ENCODE results near the gene S100A5. TPM values are rescaled to one million over a fixed set of nuclear protein-coding genes. Genes with fewer than 3 reads are reported as not detected.

Gene S100A5
- total RNA-seq, 4 donors from 2014 or later, result 0.98 TPM; not detected in 3

DNA sequence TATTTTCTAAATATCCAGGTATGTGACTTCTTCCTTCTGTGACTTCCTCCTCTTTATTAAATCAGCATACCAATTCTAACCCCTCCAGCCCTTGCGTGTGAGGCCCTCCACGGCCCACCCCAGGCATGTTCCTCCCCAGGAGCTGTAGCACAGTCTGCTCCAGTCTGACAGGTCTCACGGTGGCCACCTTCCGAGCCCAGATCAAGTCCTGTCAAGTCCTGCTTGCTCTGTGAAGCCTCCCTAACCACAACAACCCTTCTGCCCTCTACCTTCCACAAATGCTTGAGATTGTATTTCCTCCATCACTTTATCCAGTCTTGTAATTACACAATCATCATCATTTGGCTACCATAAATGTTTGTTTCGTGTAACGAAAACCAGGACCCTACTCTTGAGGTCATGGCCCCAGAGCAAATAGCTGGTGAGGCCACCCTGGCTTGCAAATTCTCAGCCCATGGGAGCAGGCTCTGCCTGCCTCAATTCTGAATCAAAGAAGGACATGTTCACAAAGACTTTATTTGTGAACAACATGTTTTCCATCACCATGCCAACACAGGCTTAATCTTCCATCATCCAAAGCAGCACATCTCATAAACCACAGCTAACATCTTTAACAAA lies 47.3 kb downstream of the S100A5 start:
- intact Hi-C loops (cut with DNase I), result no loop called here
- WGBS, result 82% methylated on average over 6 of the region's 6 CpGs
- no peaks in the 10 kb centered on the region for H3K27me3 ChIP-seq
- H3K36me3 ChIP-seq, result no peaks in the 10 kb centered on the region
- H3K9me3 ChIP-seq, result no peaks in the 10 kb centered on the region
- TF ChIP-seq POLR2A (IDR thresholded peaks at IDR 0.05; ENCODE audit: low read depth) (no peak), EP300 (IDR thresholded peaks at IDR 0.05) (no peak), POLR2AphosphoS5 (IDR thresholded peaks at IDR 0.05) (no peak)
- TF ChIP-seq, protein P1, sequence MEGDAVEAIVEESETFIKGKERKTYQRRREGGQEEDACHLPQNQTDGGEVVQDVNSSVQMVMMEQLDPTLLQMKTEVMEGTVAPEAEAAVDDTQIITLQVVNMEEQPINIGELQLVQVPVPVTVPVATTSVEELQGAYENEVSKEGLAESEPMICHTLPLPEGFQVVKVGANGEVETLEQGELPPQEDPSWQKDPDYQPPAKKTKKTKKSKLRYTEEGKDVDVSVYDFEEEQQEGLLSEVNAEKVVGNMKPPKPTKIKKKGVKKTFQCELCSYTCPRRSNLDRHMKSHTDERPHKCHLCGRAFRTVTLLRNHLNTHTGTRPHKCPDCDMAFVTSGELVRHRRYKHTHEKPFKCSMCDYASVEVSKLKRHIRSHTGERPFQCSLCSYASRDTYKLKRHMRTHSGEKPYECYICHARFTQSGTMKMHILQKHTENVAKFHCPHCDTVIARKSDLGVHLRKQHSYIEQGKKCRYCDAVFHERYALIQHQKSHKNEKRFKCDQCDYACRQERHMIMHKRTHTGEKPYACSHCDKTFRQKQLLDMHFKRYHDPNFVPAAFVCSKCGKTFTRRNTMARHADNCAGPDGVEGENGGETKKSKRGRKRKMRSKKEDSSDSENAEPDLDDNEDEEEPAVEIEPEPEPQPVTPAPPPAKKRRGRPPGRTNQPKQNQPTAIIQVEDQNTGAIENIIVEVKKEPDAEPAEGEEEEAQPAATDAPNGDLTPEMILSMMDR (IDR thresholded peaks at IDR 0.05), result no peak
- peaks cover 15 to 37% (median 30%) of the 10 kb centered on the region in 4 donors for H3K4me1 ChIP-seq
- H3K4me3 ChIP-seq, result no peak overlapping the region
- DNase-seq (ENCODE audit: extremely low spot score), result no peak
- H3K27ac ChIP-seq (replicated peaks in 1 of 4), result peak overlapping the region in 2 of 4 donors; percentile 31 to 33

DNA sequence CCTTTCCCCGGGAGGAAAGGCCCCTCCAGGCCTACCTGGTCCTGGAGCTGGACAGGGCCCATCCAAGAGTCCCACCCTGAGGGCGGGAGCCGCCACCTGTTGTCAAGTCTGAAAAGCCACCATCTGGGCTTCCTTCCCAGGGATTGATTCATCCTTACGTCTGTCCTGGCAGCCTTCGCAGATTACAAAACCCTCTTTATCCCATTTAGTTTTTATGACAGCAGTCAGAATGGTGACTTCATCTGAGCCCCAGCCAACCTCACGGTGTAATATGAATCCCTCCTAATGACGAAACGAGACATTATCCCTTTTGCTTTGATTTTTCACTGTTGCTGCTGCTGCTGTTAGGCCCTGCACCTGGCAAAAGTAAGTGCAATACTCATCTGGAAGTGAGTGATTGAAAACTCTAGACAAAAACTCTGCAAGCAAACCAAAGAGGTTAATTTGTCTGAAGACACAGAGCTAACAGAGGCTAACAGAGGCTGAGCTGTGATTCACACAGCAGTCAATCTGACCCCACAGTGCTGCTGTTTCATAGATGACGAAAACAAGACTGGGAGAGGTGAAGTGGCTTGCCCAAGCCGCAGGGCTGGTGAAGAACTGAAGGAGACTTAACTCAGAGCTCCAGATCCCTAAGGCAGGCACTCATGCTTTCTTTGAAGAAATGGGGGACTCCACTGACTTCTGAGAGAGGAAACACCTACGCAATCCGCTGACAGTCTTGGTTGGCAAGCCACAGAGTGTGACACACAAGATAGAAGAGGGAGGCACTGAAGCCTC lies 50.3 kb downstream of the S100A5 start:
- Histone ChIP-seq H3K36me3 (no peaks in the 10 kb centered on the region), H3K27ac (replicated peaks in 1 of 4) (peak overlapping the region; percentile 61 to 76 (median 72)), H3K27me3 (no peaks in the 10 kb centered on the region), H3K4me1 (peaks cover 16 to 45% (median 31%) of the 10 kb centered on the region in 4 donors), H3K4me3 (no peak overlapping the region), H3K9me3 (no peaks in the 10 kb centered on the region)
- no peak for TF ChIP-seq EP300 (IDR thresholded peaks at IDR 0.05)
- TF ChIP-seq POLR2AphosphoS5 (IDR thresholded peaks at IDR 0.05), result peak; percentile 49 to 74
- intact Hi-C loops (cut with DNase I), result no loop called here
- DNase-seq (ENCODE audit: extremely low spot score), result peak; percentile 94
- 28% methylated on average over 9 of the region's 12 CpGs for WGBS

DNA sequence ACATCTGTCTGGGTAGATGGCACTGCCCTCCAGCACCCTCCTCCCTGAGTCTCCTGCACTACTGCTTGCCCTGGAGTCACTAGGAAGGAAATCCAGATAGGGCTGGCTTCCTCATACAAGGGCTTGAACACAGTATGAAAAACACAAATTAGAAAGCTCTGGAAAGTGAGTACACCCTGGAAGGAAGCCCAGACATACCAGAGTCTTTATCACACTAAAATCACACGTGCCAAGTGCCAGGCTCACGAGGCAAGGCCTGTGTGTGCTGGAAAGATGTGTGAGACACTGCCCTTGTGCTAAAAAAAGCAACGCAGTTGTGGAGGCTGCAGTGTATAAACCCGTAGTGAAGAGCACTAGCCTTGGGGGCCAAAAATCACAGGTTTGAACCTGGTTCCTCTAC lies 52.0 kb downstream of the S100A5 start:
- Histone ChIP-seq H3K9me3 (no peaks in the 10 kb centered on the region), H3K27me3 (peaks cover 0 to 4% (median 0%) of the 10 kb centered on the region in 4 donors), H3K4me3 (no peak overlapping the region), H3K27ac (replicated peaks in 1 of 4) (peak overlapping the region in 3 of 4 donors; percentile 26 to 73 (median 66)), H3K36me3 (no peaks in the 10 kb centered on the region), H3K4me1 (peaks cover 10 to 42% (median 28%) of the 10 kb centered on the region in 4 donors)
- 16% methylated on average over 3 of the region's 4 CpGs for WGBS
- no peak for DNase-seq (ENCODE audit: extremely low spot score)
- TF ChIP-seq, protein P1 (IDR thresholded peaks at IDR 0.05), result no peak
- peak; percentile 70 to 83 for TF ChIP-seq POLR2AphosphoS5 (IDR thresholded peaks at IDR 0.05)
- intact Hi-C loops (cut with DNase I), result no loop called here

DNA sequence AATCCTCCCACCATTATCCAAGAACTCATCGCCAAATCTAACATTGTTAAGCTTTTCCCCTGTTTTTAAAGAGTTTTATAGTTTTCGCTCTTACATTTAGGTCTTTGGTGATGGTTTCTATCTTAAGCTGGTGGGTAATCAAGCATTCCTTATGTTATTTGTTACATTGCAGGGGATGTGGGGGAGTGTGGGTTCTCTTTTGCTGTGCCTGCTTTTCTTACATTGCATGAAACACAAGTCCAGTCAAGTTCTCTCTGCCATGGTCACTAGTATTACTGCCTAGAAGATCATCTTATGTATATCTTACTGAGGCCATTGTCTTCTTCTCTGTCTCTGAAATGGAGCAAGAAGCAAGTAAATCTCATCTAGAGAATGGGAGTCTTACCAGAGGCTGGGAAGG lies 53.0 kb downstream of the S100A5 start:
- WGBS, result 93% methylated on average over 2 of the region's 2 CpGs
- peaks cover 10 to 42% (median 28%) of the 10 kb centered on the region in 4 donors for H3K4me1 ChIP-seq
- no peak for DNase-seq (ENCODE audit: extremely low spot score)
- no peaks in the 10 kb centered on the region for H3K36me3 ChIP-seq
- peaks cover 0 to 12% (median 0%) of the 10 kb centered on the region in 4 donors for H3K27me3 ChIP-seq
- intact Hi-C loops (cut with DNase I), result no loop called here
- no peaks in the 10 kb centered on the region for H3K9me3 ChIP-seq
- peak overlapping the region in 1 of 4 donors; percentile 66 for H3K27ac ChIP-seq (replicated peaks in 1 of 4)
- TF ChIP-seq, protein P1 (IDR thresholded peaks at IDR 0.05), result no peak
- TF ChIP-seq POLR2AphosphoS5 (IDR thresholded peaks at IDR 0.05) (no peak), POLR2A (IDR thresholded peaks at IDR 0.05; ENCODE audit: low read depth) (no peak), EP300 (IDR thresholded peaks at IDR 0.05) (no peak)
- H3K4me3 ChIP-seq, result no peak overlapping the region

Other genes starting within 250 kb of the S100A5 start
- not detected for gene PGLYRP3, start 228.0 kb downstream of the S100A5 start, total RNA-seq
- not detected for gene PGLYRP4, start 192.1 kb downstream of the S100A5 start, total RNA-seq
- 100 to 1,000 TPM in 2 of 4 donors, 10 to 100 TPM in 2; 61.2 to 845 (median 119) TPM for gene S100A9, start 183.1 kb downstream of the S100A5 start, total RNA-seq
- gene S100A12, start 165.3 kb downstream of the S100A5 start, total RNA-seq, result 10 to 100 TPM in 1 of 4 donors, not detected in 3; 33.1 TPM
- gene S100A8, start 149.9 kb downstream of the S100A5 start, total RNA-seq, result 100 to 1,000 TPM in 1 of 4 donors, 10 to 100 TPM in 2, 1 to 10 TPM in 1; 9.9 to 155 (median 12.0) TPM
- gene S100A7A, start 124.4 kb downstream of the S100A5 start, total RNA-seq, result not detected
- not detected for gene S100A7, start 80.3 kb downstream of the S100A5 start, total RNA-seq
- gene S100A6, start 4.9 kb downstream of the S100A5 start, total RNA-seq, result 100 to 1,000 TPM; 432 to 759 (median 607) TPM
- 100 to 1,000 TPM; 154 to 362 (median 273) TPM for gene S100A4, start 4.9 kb upstream of the S100A5 start, total RNA-seq
- gene S100A3, start 8.3 kb upstream of the S100A5 start, total RNA-seq, result 1 to 10 TPM in 3 of 4 donors, not detected in 1; 2.1 to 4.2 (median 2.7) TPM
- under 1 TPM in 2 of 4 donors, not detected in 2; 0.34 to 0.71 TPM for gene S100A2, start 24.9 kb upstream of the S100A5 start, total RNA-seq
- gene S100A16, start 72.2 kb upstream of the S100A5 start, total RNA-seq, result 10 to 100 TPM; 33.2 to 67.9 (median 48.2) TPM
- gene S100A14, start 75.4 kb upstream of the S100A5 start, total RNA-seq, result 1 to 10 TPM in 1 of 4 donors, not detected in 3; 1.0 TPM
- 10 to 100 TPM; 71.3 to 84.7 (median 83.1) TPM for gene S100A13, start 86.6 kb upstream of the S100A5 start, total RNA-seq
- gene S100A1, start 87.5 kb upstream of the S100A5 start, total RNA-seq, result 10 to 100 TPM in 2 of 4 donors, 1 to 10 TPM in 2; 4.3 to 17.9 (median 9.2) TPM
- gene CHTOP, start 93.1 kb upstream of the S100A5 start, total RNA-seq, result 10 to 100 TPM; 34.5 to 43.8 (median 37.6) TPM
- 10 to 100 TPM; 47.8 to 71.9 (median 63.3) TPM for gene SNAPIN, start 117.8 kb upstream of the S100A5 start, total RNA-seq
- 100 to 1,000 TPM in 1 of 4 donors, 10 to 100 TPM in 3; 43.6 to 102 (median 64.7) TPM for gene ILF2, start 130.1 kb upstream of the S100A5 start, total RNA-seq
- 10 to 100 TPM; 24.9 to 67.1 (median 49.8) TPM for gene NPR1, start 137.8 kb upstream of the S100A5 start, total RNA-seq
- gene INTS3, start 187.1 kb upstream of the S100A5 start, total RNA-seq, result 10 to 100 TPM; 32.3 to 45.5 (median 38.9) TPM
- 10 to 100 TPM; 12.9 to 29.5 (median 19.9) TPM for gene SLC27A3, start 234.5 kb upstream of the S100A5 start, total RNA-seq